ENCODE results near the gene PATZ1. TPM values are rescaled to one million over a fixed set of nuclear protein-coding genes. Genes with fewer than 3 reads are reported as not detected.

Gene PATZ1
- total RNA-seq, 4 donors from 2014 or later = 9.2 to 38.8 (median 25.1) TPM

- Histone ChIP-seq H3K4me3 (no peak overlapping the region), H3K4me1 (no peaks in the 10 kb centered on the region), H3K27ac (no peak overlapping the region), H3K27me3 (no peaks in the 10 kb centered on the region), H3K9me3 (no peaks in the 10 kb centered on the region), H3K36me3 (no peaks in the 10 kb centered on the region)
- no peak for DNase-seq
- TF ChIP-seq POLR2A (IDR thresholded peaks at IDR 0.05) = no peak
- TF ChIP-seq CTCF (IDR thresholded peaks at IDR 0.05) = no peak
- intact Hi-C loops (cut with DNase I; ENCODE audit: low total_unique reads) = no loop called here
These were observed 12.5 kb downstream of the PATZ1 start for GRCh38 chr22:31333641-31334040.

- Histone ChIP-seq H3K27ac (no peak overlapping the region), H3K27me3 (no peaks in the 10 kb centered on the region), H3K9me3 (no peaks in the 10 kb centered on the region), H3K4me3 (no peak overlapping the region), H3K4me1 (no peaks in the 10 kb centered on the region), H3K36me3 (no peaks in the 10 kb centered on the region)
- TF ChIP-seq CTCF (IDR thresholded peaks at IDR 0.05) = no peak
- no peak for TF ChIP-seq POLR2A (IDR thresholded peaks at IDR 0.05)
- intact Hi-C loops (cut with DNase I; ENCODE audit: low total_unique reads) = no loop called here
- DNase-seq = no peak
These were observed 13.3 kb downstream of the PATZ1 start for GRCh38 chr22:31332886-31333285.

- no peak for TF ChIP-seq CTCF (IDR thresholded peaks at IDR 0.05)
- no peak for TF ChIP-seq POLR2A (IDR thresholded peaks at IDR 0.05)
- Histone ChIP-seq H3K36me3 (no peaks in the 10 kb centered on the region), H3K4me3 (no peak overlapping the region)
These were observed 14.1 kb downstream of the PATZ1 start for GRCh38 chr22:31332010-31332409.

GRCh38 chr22:31329453-31330215 lies 16.5 kb downstream of the PATZ1 start:
- intact Hi-C loops (cut with DNase I; ENCODE audit: low total_unique reads) = no loop called here
- TF ChIP-seq POLR2A (IDR thresholded peaks at IDR 0.05) (no peak), CTCF (IDR thresholded peaks at IDR 0.05) (no peak)
- no peaks in the 10 kb centered on the region for H3K36me3 ChIP-seq
- peak overlapping the region; percentile 70 to 76 for H3K27ac ChIP-seq
- peak in 1 of 2 donors; percentile 68 for DNase-seq
- H3K4me1 ChIP-seq = no peaks in the 10 kb centered on the region
- no peaks in the 10 kb centered on the region for H3K27me3 ChIP-seq
- no peaks in the 10 kb centered on the region for H3K9me3 ChIP-seq
- no peak overlapping the region for H3K4me3 ChIP-seq

More at GRCh38 chr22:31332010-31332409, 14.1 kb downstream of the PATZ1 start:
- no peaks in the 10 kb centered on the region for H3K9me3 ChIP-seq
- DNase-seq = no peak
- no peak overlapping the region for H3K27ac ChIP-seq
- H3K27me3 ChIP-seq = no peaks in the 10 kb centered on the region
- intact Hi-C loops (cut with DNase I; ENCODE audit: low total_unique reads) = no loop called here
- no peaks in the 10 kb centered on the region for H3K4me1 ChIP-seq

GRCh38 chr22:31329029-31329428 lies 17.1 kb downstream of the PATZ1 start:
- H3K27ac ChIP-seq = peak overlapping the region; percentile 70 to 76
- no peak for DNase-seq

More at GRCh38 chr22:31329029-31329428, 17.1 kb downstream of the PATZ1 start:
- H3K36me3 ChIP-seq = no peaks in the 10 kb centered on the region
- H3K9me3 ChIP-seq = no peaks in the 10 kb centered on the region
- intact Hi-C loops (cut with DNase I; ENCODE audit: low total_unique reads) = no loop called here
- no peak for TF ChIP-seq CTCF (IDR thresholded peaks at IDR 0.05)
- TF ChIP-seq POLR2A (IDR thresholded peaks at IDR 0.05) = no peak
- no peaks in the 10 kb centered on the region for H3K4me1 ChIP-seq
- H3K4me3 ChIP-seq = no peak overlapping the region
- no peaks in the 10 kb centered on the region for H3K27me3 ChIP-seq
